ENCODE data around the gene VASN.
A peak's percentile ranks its signal among the peaks of the same experiment; 100 is the strongest.

VASN gene

GRCh38 chr16:4356820-4357219 is 14.8 kb upstream of the VASN start:
- Histone ChIP-seq H3K27ac (ENCODE audit: low read length, poor library complexity, severe bottlenecking) (no peak overlapping the region), H2AK5ac (ENCODE audit: low read length, severe bottlenecking) (no peak overlapping the region), H2BK120ac (ENCODE audit: low read depth, low read length) (no peak overlapping the region), H3K79me1 (replicated peaks; ENCODE audit: low read length, poor library complexity, severe bottlenecking) (no peaks in the 10 kb centered on the region), H3K4me3 (ENCODE audit: insufficient read depth in 1 of 2, low read depth in 1 of 2, low read length in 2 of 2) (no peak overlapping the region), H4K8ac (ENCODE audit: low read length) (no peak overlapping the region), H2BK5ac (ENCODE audit: low read depth, low read length, poor library complexity, severe bottlenecking) (no peak overlapping the region), H3K18ac (ENCODE audit: low read depth in 1 of 2, low read length in 2 of 2) (peak overlapping the region in 1 of 2 experiments; percentile 24), H3K27me3 (ENCODE audit: control insufficient read depth in 1 of 2, insufficient read depth in 1 of 2, low read length in 2 of 2) (no peaks in the 10 kb centered on the region), H3K4ac (ENCODE audit: low read depth in 1 of 2, low read length in 2 of 2) (no peak overlapping the region), H2AFZ (ENCODE audit: low read depth, low read length) (no peak overlapping the region), H3K9me3 (ENCODE audit: control insufficient read depth, low read length) (no peaks in the 10 kb centered on the region), H3K14ac (ENCODE audit: low read length in 2 of 2) (no peak overlapping the region), H4K91ac (ENCODE audit: low read length) (no peak overlapping the region), H3K4me1 (ENCODE audit: control insufficient read depth, insufficient read depth, low read depth, low read length) (peaks cover 16% of the 10 kb centered on the region), H3K36me3 (ENCODE audit: control insufficient read depth in 1 of 2, insufficient read depth in 2 of 2, low read depth in 1 of 2, low read length in 2 of 2) (peaks cover 1 to 43% of the 10 kb centered on the region in 2 experiments), H2BK12ac (ENCODE audit: low read length in 2 of 2) (no peak overlapping the region), H3K9ac (ENCODE audit: low read length) (no peak overlapping the region), H2BK15ac (ENCODE audit: low read depth, poor library complexity, severe bottlenecking) (no peak overlapping the region), H3K23ac (ENCODE audit: low read length in 2 of 2) (no peak overlapping the region), H3K4me2 (ENCODE audit: low read length, poor library complexity, severe bottlenecking) (no peak overlapping the region)
- no peak for DNase-seq
- WGBS: 93% methylated on average over 7 of the region's 7 CpGs

GRCh38 chr16:4358236-4358635 is 13.4 kb upstream of the VASN start:
- peaks cover 5 to 52% of the 10 kb centered on the region in 2 experiments for H3K36me3 ChIP-seq (ENCODE audit: control insufficient read depth in 1 of 2, insufficient read depth in 2 of 2, low read depth in 1 of 2, low read length in 2 of 2)
- no peak overlapping the region for H2BK120ac ChIP-seq (ENCODE audit: low read depth, low read length)
- H2BK12ac ChIP-seq (ENCODE audit: low read length in 2 of 2): no peak overlapping the region
- no peaks in the 10 kb centered on the region for H3K79me1 ChIP-seq (replicated peaks; ENCODE audit: low read length, poor library complexity, severe bottlenecking)
- no peak overlapping the region for H4K8ac ChIP-seq (ENCODE audit: low read length)
- no peaks in the 10 kb centered on the region for H3K27me3 ChIP-seq (ENCODE audit: control insufficient read depth in 1 of 2, insufficient read depth in 1 of 2, low read length in 2 of 2)
- no peak overlapping the region for H3K27ac ChIP-seq (ENCODE audit: low read length, poor library complexity, severe bottlenecking)
- H2BK5ac ChIP-seq (ENCODE audit: low read depth, low read length, poor library complexity, severe bottlenecking): no peak overlapping the region
- H3K9me3 ChIP-seq (ENCODE audit: control insufficient read depth, low read length): no peaks in the 10 kb centered on the region
- no peak overlapping the region for H2AK5ac ChIP-seq (ENCODE audit: low read length, severe bottlenecking)
- no peak overlapping the region for H3K4ac ChIP-seq (ENCODE audit: low read depth in 1 of 2, low read length in 2 of 2)
- H3K4me1 ChIP-seq (ENCODE audit: control insufficient read depth, insufficient read depth, low read depth, low read length): peaks cover 19% of the 10 kb centered on the region
- no peak overlapping the region for H3K14ac ChIP-seq (ENCODE audit: low read length in 2 of 2)
- 96% methylated on average over 18 of the region's 19 CpGs for WGBS
- no peak overlapping the region for H3K9ac ChIP-seq (ENCODE audit: low read length)
- H3K4me3 ChIP-seq (ENCODE audit: insufficient read depth in 1 of 2, low read depth in 1 of 2, low read length in 2 of 2): no peak overlapping the region
- no peak overlapping the region for H3K4me2 ChIP-seq (ENCODE audit: low read length, poor library complexity, severe bottlenecking)
- no peak overlapping the region for H2BK15ac ChIP-seq (ENCODE audit: low read depth, poor library complexity, severe bottlenecking)
- H4K91ac ChIP-seq (ENCODE audit: low read length): no peak overlapping the region
- no peak overlapping the region for H3K23ac ChIP-seq (ENCODE audit: low read length in 2 of 2)
- no peak for DNase-seq
- H3K18ac ChIP-seq (ENCODE audit: low read depth in 1 of 2, low read length in 2 of 2): no peak overlapping the region
- no peak overlapping the region for H2AFZ ChIP-seq (ENCODE audit: low read depth, low read length)

DNA sequence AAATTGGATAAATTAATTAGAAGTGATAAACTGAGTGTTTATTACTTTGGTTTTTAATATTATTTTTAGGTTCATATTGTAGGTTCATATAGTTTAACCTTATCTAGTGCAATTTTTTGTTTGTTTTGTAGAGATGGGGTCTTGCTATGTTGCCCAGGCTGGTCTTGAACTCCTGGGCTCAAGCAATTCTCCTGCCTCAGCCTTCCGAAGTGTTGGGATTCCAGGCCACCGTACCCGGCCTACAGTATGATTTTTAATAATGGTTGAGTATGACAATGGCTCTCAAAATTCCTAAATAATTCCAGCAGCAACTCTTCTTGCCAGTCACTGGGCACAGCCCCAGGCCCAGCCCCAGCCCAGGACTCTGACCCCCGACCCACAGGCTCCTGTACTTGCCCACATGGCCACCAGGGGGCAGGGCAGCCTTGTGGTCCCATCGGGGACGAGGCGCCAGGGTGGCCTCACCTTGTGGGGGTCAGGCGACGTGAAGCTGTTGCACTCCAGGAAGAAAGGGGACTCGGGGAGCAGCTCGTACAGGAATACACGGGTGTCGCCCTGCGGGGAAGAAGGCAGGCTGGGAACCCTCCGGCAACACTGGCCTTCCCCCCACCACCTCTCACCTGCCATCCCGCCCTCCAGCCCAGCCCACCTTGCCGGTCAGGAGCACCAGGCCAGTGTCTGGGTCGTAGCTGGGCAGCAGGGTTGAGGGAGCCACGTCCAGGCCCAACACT is 12.7 kb upstream of the VASN start:
- Histone ChIP-seq H3K18ac (ENCODE audit: low read depth in 1 of 2, low read length in 2 of 2) (no peak overlapping the region), H3K4me2 (ENCODE audit: low read length, poor library complexity, severe bottlenecking) (no peak overlapping the region), H2BK5ac (ENCODE audit: low read depth, low read length, poor library complexity, severe bottlenecking) (no peak overlapping the region), H3K27me3 (ENCODE audit: control insufficient read depth in 1 of 2, insufficient read depth in 1 of 2, low read length in 2 of 2) (no peaks in the 10 kb centered on the region), H3K4me3 (ENCODE audit: insufficient read depth in 1 of 2, low read depth in 1 of 2, low read length in 2 of 2) (no peak overlapping the region), H2BK15ac (ENCODE audit: low read depth, poor library complexity, severe bottlenecking) (no peak overlapping the region), H3K79me1 (replicated peaks; ENCODE audit: low read length, poor library complexity, severe bottlenecking) (no peaks in the 10 kb centered on the region), H2BK12ac (ENCODE audit: low read length in 2 of 2) (no peak overlapping the region), H2AFZ (ENCODE audit: low read depth, low read length) (no peak overlapping the region), H3K14ac (ENCODE audit: low read length in 2 of 2) (no peak overlapping the region), H3K27ac (ENCODE audit: low read length, poor library complexity, severe bottlenecking) (no peak overlapping the region), H3K9me3 (ENCODE audit: control insufficient read depth, low read length) (no peaks in the 10 kb centered on the region), H3K4me1 (ENCODE audit: control insufficient read depth, insufficient read depth, low read depth, low read length) (peaks cover 19% of the 10 kb centered on the region), H4K91ac (ENCODE audit: low read length) (peak overlapping the region; percentile 77), H2AK5ac (ENCODE audit: low read length, severe bottlenecking) (no peak overlapping the region), H4K8ac (ENCODE audit: low read length) (no peak overlapping the region), H3K23ac (ENCODE audit: low read length in 2 of 2) (no peak overlapping the region), H3K4ac (ENCODE audit: low read depth in 1 of 2, low read length in 2 of 2) (peak overlapping the region in 1 of 2 experiments; percentile 2), H2BK120ac (ENCODE audit: low read depth, low read length) (no peak overlapping the region), H3K9ac (ENCODE audit: low read length) (no peak overlapping the region), H3K36me3 (ENCODE audit: control insufficient read depth in 1 of 2, insufficient read depth in 2 of 2, low read depth in 1 of 2, low read length in 2 of 2) (peaks cover 5 to 53% of the 10 kb centered on the region in 2 experiments)
- WGBS: 42% methylated on average over 16 of the region's 19 CpGs
- DNase-seq: peak; percentile 43

DNA sequence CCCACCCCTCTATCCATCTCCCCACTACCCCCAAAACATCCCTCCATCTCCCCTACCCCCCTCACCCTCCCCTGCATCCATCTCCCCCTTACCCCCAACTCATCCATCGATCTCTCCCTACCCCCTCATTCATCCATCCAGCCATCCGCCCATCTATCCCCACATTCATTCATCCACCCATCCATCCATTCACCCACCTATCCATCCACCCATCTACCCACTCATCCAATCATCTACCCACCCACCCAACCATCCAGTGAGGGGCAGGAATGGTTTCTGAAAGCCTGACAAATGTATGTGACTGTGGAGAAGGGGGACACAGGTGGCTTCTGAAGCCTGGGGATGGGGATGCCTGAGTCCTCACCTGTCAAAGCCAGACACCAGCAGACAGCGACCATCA is 11.7 kb upstream of the VASN start:
- DNase-seq: no peak
- no peaks in the 10 kb centered on the region for H3K27me3 ChIP-seq (ENCODE audit: control insufficient read depth in 1 of 2, insufficient read depth in 1 of 2, low read length in 2 of 2)
- H3K4me1 ChIP-seq (ENCODE audit: control insufficient read depth, insufficient read depth, low read depth, low read length): peaks cover 19% of the 10 kb centered on the region
- H2BK5ac ChIP-seq (ENCODE audit: low read depth, low read length, poor library complexity, severe bottlenecking): no peak overlapping the region
- H4K8ac ChIP-seq (ENCODE audit: low read length): no peak overlapping the region
- no peak overlapping the region for H3K27ac ChIP-seq (ENCODE audit: low read length, poor library complexity, severe bottlenecking)
- no peak overlapping the region for H3K23ac ChIP-seq (ENCODE audit: low read length in 2 of 2)
- H2AFZ ChIP-seq (ENCODE audit: low read depth, low read length): no peak overlapping the region
- H2AK5ac ChIP-seq (ENCODE audit: low read length, severe bottlenecking): no peak overlapping the region
- no peaks in the 10 kb centered on the region for H3K79me1 ChIP-seq (replicated peaks; ENCODE audit: low read length, poor library complexity, severe bottlenecking)
- H3K4ac ChIP-seq (ENCODE audit: low read depth in 1 of 2, low read length in 2 of 2): no peak overlapping the region
- 88% methylated on average over 3 of the region's 3 CpGs for WGBS
- H3K9ac ChIP-seq (ENCODE audit: low read length): no peak overlapping the region
- no peak overlapping the region for H2BK15ac ChIP-seq (ENCODE audit: low read depth, poor library complexity, severe bottlenecking)
- no peaks in the 10 kb centered on the region for H3K9me3 ChIP-seq (ENCODE audit: control insufficient read depth, low read length)
- H2BK120ac ChIP-seq (ENCODE audit: low read depth, low read length): no peak overlapping the region
- H4K91ac ChIP-seq (ENCODE audit: low read length): no peak overlapping the region
- H3K14ac ChIP-seq (ENCODE audit: low read length in 2 of 2): no peak overlapping the region
- no peak overlapping the region for H3K4me3 ChIP-seq (ENCODE audit: insufficient read depth in 1 of 2, low read depth in 1 of 2, low read length in 2 of 2)
- H3K4me2 ChIP-seq (ENCODE audit: low read length, poor library complexity, severe bottlenecking): no peak overlapping the region
- peak overlapping the region in 1 of 2 experiments; percentile 51 for H2BK12ac ChIP-seq (ENCODE audit: low read length in 2 of 2)
- H3K18ac ChIP-seq (ENCODE audit: low read depth in 1 of 2, low read length in 2 of 2): no peak overlapping the region
- H3K36me3 ChIP-seq (ENCODE audit: control insufficient read depth in 1 of 2, insufficient read depth in 2 of 2, low read depth in 1 of 2, low read length in 2 of 2): peaks cover 5 to 53% of the 10 kb centered on the region in 2 experiments
